ENCODE data around the gene GJE1. TPM values are rescaled to one million over a fixed set of nuclear protein-coding genes. Genes with fewer than 3 reads are reported as not detected.
"Not testable (repeated sequence)": the region's sequence is repeated elsewhere in the genome, so short reads cannot be mapped to it uniquely, and the experiment has no call there.

The GJE1 gene
- total RNA-seq, 1 donor from 2014 or later, result not detected

DNA sequence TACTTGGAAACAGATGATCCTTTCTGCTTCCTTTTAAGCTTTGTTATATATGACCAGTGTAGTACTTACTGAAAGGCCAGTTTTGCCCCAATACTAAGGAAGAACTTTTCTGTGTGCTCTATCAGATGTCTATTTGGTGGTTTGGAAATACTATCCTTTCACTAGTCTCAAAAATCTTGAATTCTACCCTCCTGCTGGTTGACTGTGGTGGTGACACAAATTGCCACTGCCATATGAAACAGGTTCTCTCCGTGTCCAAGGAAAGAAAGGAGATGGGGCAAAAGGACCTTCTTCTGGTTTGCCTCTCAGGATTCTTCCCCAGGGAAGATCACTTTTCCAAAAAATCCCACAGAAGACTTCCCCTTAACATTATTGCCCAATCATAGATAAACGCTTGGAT lies 6.2 kb downstream of the GJE1 start:
- no peaks in the 10 kb centered on the region for H3K9me3 Mint-ChIP-seq (ENCODE audit: low read depth)
- no peaks in the 10 kb centered on the region for H3K36me3 Mint-ChIP-seq (ENCODE audit: insufficient read depth)
- no peak overlapping the region for H3K4me3 Mint-ChIP-seq (ENCODE audit: low read depth)
- DNase-seq (ENCODE audit: low spot score, unreplicated experiment), result no peak
- peaks cover 2% of the 10 kb centered on the region for H3K27me3 Mint-ChIP-seq
- H3K27ac Mint-ChIP-seq, result no peak overlapping the region
- no peaks in the 10 kb centered on the region for H3K4me1 Mint-ChIP-seq (ENCODE audit: low read depth)
- no peak for TF ChIP-seq CTCF (IDR thresholded peaks at IDR 0.05; ENCODE audit: unreplicated experiment)

- H3K36me3 Mint-ChIP-seq (ENCODE audit: insufficient read depth); H3K4me1 Mint-ChIP-seq (ENCODE audit: low read depth); H3K27me3 Mint-ChIP-seq; DNase-seq (ENCODE audit: low spot score, unreplicated experiment); H3K27ac Mint-ChIP-seq; H3K4me3 Mint-ChIP-seq (ENCODE audit: low read depth); H3K9me3 Mint-ChIP-seq (ENCODE audit: low read depth): not testable (repeated sequence)
These were observed 8.8 kb downstream of the GJE1 start for GRCh38 chr6:142141531-142141930.

- peaks cover 31% of the 10 kb centered on the region for H3K4me1 Mint-ChIP-seq (ENCODE audit: low read depth)
- peak; percentile 92 for TF ChIP-seq CTCF (IDR thresholded peaks at IDR 0.05; ENCODE audit: unreplicated experiment)
- no peaks in the 10 kb centered on the region for H3K9me3 Mint-ChIP-seq (ENCODE audit: low read depth)
- peak within 1 kb of the TSS; percentile 74 for H3K27ac Mint-ChIP-seq
- peak; percentile 87 for DNase-seq (ENCODE audit: low spot score, unreplicated experiment)
- H3K36me3 Mint-ChIP-seq (ENCODE audit: insufficient read depth), result peaks cover 3% of the 10 kb centered on the region
- peaks cover 7% of the 10 kb centered on the region for H3K27me3 Mint-ChIP-seq
- peak within 1 kb of the TSS; percentile 99 for H3K4me3 Mint-ChIP-seq (ENCODE audit: low read depth)
These were observed 14.3 kb downstream of the GJE1 start, which contains the start of the genes NMBR and VTA1 for GRCh38 chr6:142146828-142147662. TSS of gene NMBR (minus strand) at chr6:142147122. CDS start at chr6:142088658, 58,464 bp downstream. TSS of gene VTA1 (plus strand) at chr6:142147263. CDS start at chr6:142147288, 25 bp downstream.

GRCh38 chr6:142152746-142153145 lies 20.0 kb downstream of the GJE1 start:
- Mint-ChIP-seq H3K36me3 (ENCODE audit: insufficient read depth) (peaks cover 3% of the 10 kb centered on the region), H3K4me1 (ENCODE audit: low read depth) (peaks cover 24% of the 10 kb centered on the region), H3K27me3 (no peaks in the 10 kb centered on the region), H3K4me3 (ENCODE audit: low read depth) (no peak overlapping the region), H3K27ac (no peak overlapping the region), H3K9me3 (ENCODE audit: low read depth) (no peaks in the 10 kb centered on the region)
- no peak for DNase-seq (ENCODE audit: low spot score, unreplicated experiment)
- TF ChIP-seq CTCF (IDR thresholded peaks at IDR 0.05; ENCODE audit: unreplicated experiment), result no peak

DNA sequence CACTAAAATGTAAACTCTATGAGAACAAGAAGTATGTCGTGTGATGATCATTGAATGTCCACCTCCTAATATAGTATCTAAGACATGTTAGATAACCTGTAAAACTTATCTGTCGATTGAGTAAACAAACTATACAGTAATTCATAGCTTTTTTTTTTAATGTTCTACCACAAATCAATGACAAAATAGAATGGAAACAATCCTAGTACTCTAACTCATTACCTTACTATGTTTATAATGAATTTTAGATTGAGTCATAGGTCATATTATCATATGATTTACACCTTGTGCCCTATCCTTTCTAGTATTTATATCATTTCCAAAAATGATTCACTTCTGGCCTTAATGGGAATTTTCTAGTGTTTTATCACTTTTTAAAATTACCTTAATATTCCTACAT lies 20.5 kb downstream of the GJE1 start:
- H3K4me1 Mint-ChIP-seq (ENCODE audit: low read depth), result peaks cover 20% of the 10 kb centered on the region
- H3K36me3 Mint-ChIP-seq (ENCODE audit: insufficient read depth), result peaks cover 3% of the 10 kb centered on the region
- no peak overlapping the region for H3K27ac Mint-ChIP-seq
- no peaks in the 10 kb centered on the region for H3K9me3 Mint-ChIP-seq (ENCODE audit: low read depth)
- no peak for DNase-seq (ENCODE audit: low spot score, unreplicated experiment)
- no peaks in the 10 kb centered on the region for H3K27me3 Mint-ChIP-seq
- no peak overlapping the region for H3K4me3 Mint-ChIP-seq (ENCODE audit: low read depth)
- no peak for TF ChIP-seq CTCF (IDR thresholded peaks at IDR 0.05; ENCODE audit: unreplicated experiment)

DNA sequence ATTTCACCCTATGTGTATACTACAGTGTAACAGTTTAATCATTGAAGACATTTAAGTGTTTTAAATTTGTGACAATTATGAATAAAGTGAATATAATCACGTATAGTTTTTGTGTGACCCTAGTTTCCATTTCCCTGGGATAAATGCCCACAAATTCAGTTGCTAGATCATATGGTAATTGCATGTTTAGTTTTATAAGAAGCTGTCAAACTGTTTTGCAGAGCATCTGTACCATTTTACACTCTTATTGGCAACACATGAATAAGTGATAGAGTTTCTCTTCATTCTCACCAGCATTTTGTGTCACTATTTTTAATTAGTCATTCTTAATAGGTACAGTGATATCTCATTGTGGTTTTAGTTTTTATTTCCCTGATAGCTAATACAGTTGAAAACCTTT lies 21.6 kb downstream of the GJE1 start:
- Mint-ChIP-seq H3K9me3 (ENCODE audit: low read depth) (no peaks in the 10 kb centered on the region), H3K27ac (no peak overlapping the region)

More for the DNA sequence above, 21.6 kb downstream of the GJE1 start:
- no peak for TF ChIP-seq CTCF (IDR thresholded peaks at IDR 0.05; ENCODE audit: unreplicated experiment)
- peaks cover 11% of the 10 kb centered on the region for H3K4me1 Mint-ChIP-seq (ENCODE audit: low read depth)
- DNase-seq (ENCODE audit: low spot score, unreplicated experiment), result no peak
- no peaks in the 10 kb centered on the region for H3K27me3 Mint-ChIP-seq
- H3K36me3 Mint-ChIP-seq (ENCODE audit: insufficient read depth), result peaks cover 3% of the 10 kb centered on the region
- no peak overlapping the region for H3K4me3 Mint-ChIP-seq (ENCODE audit: low read depth)

All from progenitor cell of endocrine pancreas (in vitro differentiated cells).